ENCODE results near the gene ZNF385A. TPM values are rescaled to one million over a fixed set of nuclear protein-coding genes. Genes with fewer than 3 reads are reported as not detected.
A peak's percentile ranks its signal among the peaks of the same experiment; 100 is the strongest.

The ZNF385A gene
- total RNA-seq, 1 experiment from 2014 or later = 5.7 TPM

DNA sequence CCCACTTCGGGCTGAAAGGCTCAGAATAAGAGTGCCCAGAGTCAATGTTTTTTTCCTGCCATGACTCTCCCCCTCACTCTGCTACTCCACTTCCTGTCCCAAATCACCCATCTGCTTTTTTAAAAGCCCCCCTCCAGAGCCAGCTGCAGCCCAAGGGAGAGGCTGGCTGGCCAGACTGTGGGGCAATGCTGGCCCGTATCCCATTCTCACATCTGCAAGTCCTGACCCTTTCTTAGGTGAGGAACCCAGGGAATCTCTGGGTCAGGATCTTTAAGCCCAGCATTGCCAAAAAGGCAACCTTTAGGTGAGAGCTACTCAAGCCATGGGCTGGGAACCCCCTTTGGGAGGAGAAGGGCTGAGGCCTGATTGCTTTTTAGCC is 36.2 kb upstream of the ZNF385A start:
- TF ChIP-seq, protein P1, sequence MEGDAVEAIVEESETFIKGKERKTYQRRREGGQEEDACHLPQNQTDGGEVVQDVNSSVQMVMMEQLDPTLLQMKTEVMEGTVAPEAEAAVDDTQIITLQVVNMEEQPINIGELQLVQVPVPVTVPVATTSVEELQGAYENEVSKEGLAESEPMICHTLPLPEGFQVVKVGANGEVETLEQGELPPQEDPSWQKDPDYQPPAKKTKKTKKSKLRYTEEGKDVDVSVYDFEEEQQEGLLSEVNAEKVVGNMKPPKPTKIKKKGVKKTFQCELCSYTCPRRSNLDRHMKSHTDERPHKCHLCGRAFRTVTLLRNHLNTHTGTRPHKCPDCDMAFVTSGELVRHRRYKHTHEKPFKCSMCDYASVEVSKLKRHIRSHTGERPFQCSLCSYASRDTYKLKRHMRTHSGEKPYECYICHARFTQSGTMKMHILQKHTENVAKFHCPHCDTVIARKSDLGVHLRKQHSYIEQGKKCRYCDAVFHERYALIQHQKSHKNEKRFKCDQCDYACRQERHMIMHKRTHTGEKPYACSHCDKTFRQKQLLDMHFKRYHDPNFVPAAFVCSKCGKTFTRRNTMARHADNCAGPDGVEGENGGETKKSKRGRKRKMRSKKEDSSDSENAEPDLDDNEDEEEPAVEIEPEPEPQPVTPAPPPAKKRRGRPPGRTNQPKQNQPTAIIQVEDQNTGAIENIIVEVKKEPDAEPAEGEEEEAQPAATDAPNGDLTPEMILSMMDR (conservative IDR thresholded peaks at IDR 0.05) = no peak

More for the DNA sequence above, 36.2 kb upstream of the ZNF385A start:
- H3K9me3 Mint-ChIP-seq = no peaks in the 10 kb centered on the region
- Histone ChIP-seq H3K9me3 (ENCODE audit: control insufficient read depth, low read depth, low read length) (no peaks in the 10 kb centered on the region), H4K20me1 (ENCODE audit: control insufficient read depth, insufficient read depth, insufficient read length) (no peaks in the 10 kb centered on the region), H2AFZ (ENCODE audit: low read length) (no peak overlapping the region), H3K56ac (ENCODE audit: insufficient read length, low read depth, low read length) (no peak overlapping the region), H4K91ac (ENCODE audit: insufficient read length, low read depth, low read length) (no peak overlapping the region), H3K27ac (ENCODE audit: insufficient read length, low read depth, low read length) (no peak overlapping the region), H2BK120ac (ENCODE audit: low read depth, low read length, poor library complexity, severe bottlenecking) (no peak overlapping the region), H3K23ac (ENCODE audit: insufficient read length, low read depth, low read length) (no peak overlapping the region), H3K9ac (ENCODE audit: extremely low read depth, insufficient read length, low read length) (no peak overlapping the region), H3K23me2 (ENCODE audit: insufficient read length, low read depth, low read length, poor library complexity, severe bottlenecking) (peaks cover 16% of the 10 kb centered on the region), H2AK5ac (ENCODE audit: insufficient read length, low read length) (no peak overlapping the region), H2BK20ac (ENCODE audit: low read depth, low read length, poor library complexity, severe bottlenecking) (no peak overlapping the region), H3K18ac (ENCODE audit: insufficient read length, low read depth, low read length) (no peak overlapping the region), H3K79me1 (ENCODE audit: insufficient read depth, low read depth, low read length, poor library complexity, severe bottlenecking) (no peaks in the 10 kb centered on the region), H3T11ph (ENCODE audit: low read length) (no peak overlapping the region), H3K14ac (ENCODE audit: insufficient read depth, low read length) (no peak overlapping the region), H3K27me3 (ENCODE audit: insufficient read depth, low read length) (no peaks in the 10 kb centered on the region; the same call in 1 of the 2 replicates), H4K5ac (ENCODE audit: insufficient read length, low read depth, low read length) (no peak overlapping the region), H2BK5ac (ENCODE audit: insufficient read length, low read length) (no peak overlapping the region), H4K8ac (replicated peaks; ENCODE audit: insufficient read length, low read depth, low read length) (no peak overlapping the region), H2BK12ac (ENCODE audit: insufficient read length, low read depth, low read length) (no peak overlapping the region), H2BK15ac (ENCODE audit: low read depth, low read length) (no peak overlapping the region), H3K4ac (ENCODE audit: low read depth, low read length) (no peak overlapping the region), H3K79me2 (ENCODE audit: insufficient read depth, low read length) (no peaks in the 10 kb centered on the region), H3K4me2 (ENCODE audit: insufficient read depth, insufficient read length, low read length) (no peak overlapping the region), H3K4me1 (ENCODE audit: insufficient read depth, low read length) (peaks cover 5% of the 10 kb centered on the region; the same call in 1 of the 2 replicates)
- no CpG with 5 or more reads among the region's 2 CpGs for WGBS (ENCODE audit: extremely low coverage, insufficient read length, low lambda C conversion rate)
- H3K4me3 Mint-ChIP-seq = peak overlapping the region; percentile 22 to 58; a peak in 4 of 5 replicates
- H3K36me3 Mint-ChIP-seq (ENCODE audit: insufficient read depth in 1 of 3, low read depth in 3 of 3) = no peaks in the 10 kb centered on the region; a peak in 1 of 7 replicates
- peaks cover 83% of the 10 kb centered on the region for H3K27me3 Mint-ChIP-seq (ENCODE audit: low read depth)
- H3K4me1 Mint-ChIP-seq = peaks cover 40 to 43% of the 10 kb centered on the region in 2 experiments
- peak overlapping the region in 1 of 3 experiments; percentile 19; a peak in 1 of 7 replicates for H3K27ac Mint-ChIP-seq
- no peak for DNase-seq
